Mesothelial cell of epicardium (in vitro differentiated cells): ENCODE results near the gene ONECUT2. TPM values are rescaled to one million over a fixed set of nuclear protein-coding genes. Genes with fewer than 3 reads are reported as not detected.

Source experiments
- DNase-seq, 2 experiments: peaks; one replicate each; pipeline ENCODE4 v3.0.0; 2021; ENCODE audit warnings: low spot score in 2 of 2; ENCODE audit not compliant: unreplicated experiment in 2 of 2
- H3K27ac Mint-ChIP-seq: 2 replicates; pipeline ENCODE4 v1.8.0; 2021; ENCODE audit warnings: mixed read lengths
- H3K27me3 Mint-ChIP-seq: 2 replicates; pipeline ENCODE4 v1.8.0; 2021; ENCODE audit warnings: low read depth, mixed read lengths
- H3K36me3 Mint-ChIP-seq: 2 replicates; pipeline ENCODE4 v1.8.0; 2021; ENCODE audit warnings: mixed read lengths
- H3K4me1 Mint-ChIP-seq: 2 replicates; pipeline ENCODE4 v1.8.0; 2021; ENCODE audit warnings: mixed read lengths
- H3K4me3 Mint-ChIP-seq: 2 replicates; pipeline ENCODE4 v1.8.0; 2021; ENCODE audit warnings: mild to moderate bottlenecking, moderate library complexity, mixed read lengths
- H3K9me3 Mint-ChIP-seq: 2 replicates; pipeline ENCODE4 v1.8.0; 2021; ENCODE audit warnings: mixed read lengths
- total RNA-seq: library from RNA; stranded (reverse); gene quantifications from 3 replicates; pipeline ENCODE4 v1.2.1, GENCODE V29; 2021
- TF ChIP-seq, protein P1 (sequence below): fragments of 200-600 bp; sonication (generic); IDR thresholded peaks from one replicate; pipeline ENCODE4 v1.5.0; 2021; ENCODE audit warnings: antibody characterized with exemption; ENCODE audit not compliant: unreplicated experiment

The ONECUT2 gene
- total RNA-seq, 1 donor from 2014 or later: 0.09 TPM

DNA sequence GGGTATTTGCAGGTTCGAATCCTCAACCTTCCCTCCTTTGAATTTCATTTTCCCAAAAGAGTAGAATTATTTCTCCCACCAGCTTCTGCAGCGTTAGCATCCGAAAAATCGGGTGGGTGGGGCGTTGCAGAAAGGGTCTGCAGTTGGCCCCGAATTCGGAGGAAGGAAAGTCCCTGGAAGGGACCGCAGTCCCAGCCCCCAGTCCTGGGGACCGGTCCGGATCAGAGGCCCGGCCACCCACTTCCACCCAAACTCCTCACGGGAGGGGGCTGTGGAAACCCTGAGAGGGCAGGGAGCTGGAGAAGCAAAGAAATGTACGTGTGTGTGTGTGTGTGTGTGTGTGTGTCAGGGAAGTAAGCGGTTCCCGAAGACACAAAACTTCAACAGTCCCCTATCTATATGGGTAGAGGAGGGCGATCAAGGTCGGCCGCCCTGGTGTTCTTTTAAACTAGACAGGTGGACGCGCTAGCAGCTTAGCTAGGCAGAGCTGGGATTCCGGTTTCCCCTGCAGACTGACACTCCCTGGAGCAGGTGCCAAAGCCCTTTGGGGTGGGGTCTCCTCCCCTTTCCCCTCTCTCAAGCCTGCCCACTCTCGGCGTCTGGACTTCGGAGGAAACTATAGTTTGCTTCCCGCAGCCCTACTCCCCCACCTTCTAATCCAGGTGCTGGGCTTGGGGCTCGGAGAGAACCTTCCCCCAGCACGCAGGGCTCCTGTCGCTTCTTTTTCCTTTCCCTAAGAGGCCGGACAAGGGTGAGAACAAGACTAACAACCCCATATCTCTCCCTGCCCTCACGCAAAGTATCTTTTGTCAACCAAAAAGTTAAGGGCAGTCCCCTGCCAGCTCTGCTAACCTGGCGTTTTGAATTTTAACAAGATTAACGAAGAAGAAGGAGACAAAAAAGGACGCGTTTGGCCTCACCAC lies 4.8 kb upstream of the ONECUT2 start:
- no peaks in the 10 kb centered on the region for H3K9me3 Mint-ChIP-seq
- no peak overlapping the region for H3K4me3 Mint-ChIP-seq
- peaks cover 94% of the 10 kb centered on the region for H3K27me3 Mint-ChIP-seq
- DNase-seq: no peak
- TF ChIP-seq, protein P1, sequence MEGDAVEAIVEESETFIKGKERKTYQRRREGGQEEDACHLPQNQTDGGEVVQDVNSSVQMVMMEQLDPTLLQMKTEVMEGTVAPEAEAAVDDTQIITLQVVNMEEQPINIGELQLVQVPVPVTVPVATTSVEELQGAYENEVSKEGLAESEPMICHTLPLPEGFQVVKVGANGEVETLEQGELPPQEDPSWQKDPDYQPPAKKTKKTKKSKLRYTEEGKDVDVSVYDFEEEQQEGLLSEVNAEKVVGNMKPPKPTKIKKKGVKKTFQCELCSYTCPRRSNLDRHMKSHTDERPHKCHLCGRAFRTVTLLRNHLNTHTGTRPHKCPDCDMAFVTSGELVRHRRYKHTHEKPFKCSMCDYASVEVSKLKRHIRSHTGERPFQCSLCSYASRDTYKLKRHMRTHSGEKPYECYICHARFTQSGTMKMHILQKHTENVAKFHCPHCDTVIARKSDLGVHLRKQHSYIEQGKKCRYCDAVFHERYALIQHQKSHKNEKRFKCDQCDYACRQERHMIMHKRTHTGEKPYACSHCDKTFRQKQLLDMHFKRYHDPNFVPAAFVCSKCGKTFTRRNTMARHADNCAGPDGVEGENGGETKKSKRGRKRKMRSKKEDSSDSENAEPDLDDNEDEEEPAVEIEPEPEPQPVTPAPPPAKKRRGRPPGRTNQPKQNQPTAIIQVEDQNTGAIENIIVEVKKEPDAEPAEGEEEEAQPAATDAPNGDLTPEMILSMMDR: no peak
- peaks cover 7% of the 10 kb centered on the region for H3K4me1 Mint-ChIP-seq
- H3K27ac Mint-ChIP-seq: no peak overlapping the region
- H3K36me3 Mint-ChIP-seq: no peaks in the 10 kb centered on the region

GRCh38 chr18:57431002-57431382 lies 4.2 kb upstream of the ONECUT2 start:
- H3K4me1 Mint-ChIP-seq: peaks cover 8% of the 10 kb centered on the region
- peaks cover 91% of the 10 kb centered on the region for H3K27me3 Mint-ChIP-seq
- H3K4me3 Mint-ChIP-seq: no peak overlapping the region
- no peaks in the 10 kb centered on the region for H3K9me3 Mint-ChIP-seq
- no peak overlapping the region for H3K27ac Mint-ChIP-seq
- TF ChIP-seq, protein P1: no peak
- H3K36me3 Mint-ChIP-seq: no peaks in the 10 kb centered on the region
- no peak for DNase-seq

GRCh38 chr18:57431467-57432080 lies 3.6 kb upstream of the ONECUT2 start:
- Mint-ChIP-seq H3K9me3 (no peaks in the 10 kb centered on the region), H3K27me3 (peaks cover 91% of the 10 kb centered on the region), H3K4me1 (peaks cover 10% of the 10 kb centered on the region), H3K36me3 (no peaks in the 10 kb centered on the region), H3K4me3 (no peak overlapping the region), H3K27ac (no peak overlapping the region)
- no peak for DNase-seq
- TF ChIP-seq, protein P1: no peak

- TF ChIP-seq, protein P1: no peak
- Mint-ChIP-seq H3K27me3 (peaks cover 91% of the 10 kb centered on the region), H3K4me1 (peaks cover 11% of the 10 kb centered on the region), H3K4me3 (no peak overlapping the region), H3K36me3 (no peaks in the 10 kb centered on the region), H3K9me3 (no peaks in the 10 kb centered on the region), H3K27ac (no peak overlapping the region)
- DNase-seq: no peak
Observed at GRCh38 chr18:57432140-57432539, 3.0 kb upstream of the ONECUT2 start.

GRCh38 chr18:57432751-57433400 lies 2.3 kb upstream of the ONECUT2 start:
- DNase-seq: no peak
- no peak overlapping the region for H3K27ac Mint-ChIP-seq
- TF ChIP-seq, protein P1: no peak
- no peak overlapping the region for H3K4me3 Mint-ChIP-seq
- peaks cover 19% of the 10 kb centered on the region for H3K4me1 Mint-ChIP-seq
- peaks cover 93% of the 10 kb centered on the region for H3K27me3 Mint-ChIP-seq
- no peaks in the 10 kb centered on the region for H3K36me3 Mint-ChIP-seq
- H3K9me3 Mint-ChIP-seq: no peaks in the 10 kb centered on the region
